ENCODE measurements around the gene ABTB1. TPM values are rescaled to one million over a fixed set of nuclear protein-coding genes. Genes with fewer than 3 reads are reported as not detected.

The ABTB1 gene
- polyA plus RNA-seq, 1 of the 3 experiments (the other 2 are of a cell fraction), result 30.8 TPM

DNA sequence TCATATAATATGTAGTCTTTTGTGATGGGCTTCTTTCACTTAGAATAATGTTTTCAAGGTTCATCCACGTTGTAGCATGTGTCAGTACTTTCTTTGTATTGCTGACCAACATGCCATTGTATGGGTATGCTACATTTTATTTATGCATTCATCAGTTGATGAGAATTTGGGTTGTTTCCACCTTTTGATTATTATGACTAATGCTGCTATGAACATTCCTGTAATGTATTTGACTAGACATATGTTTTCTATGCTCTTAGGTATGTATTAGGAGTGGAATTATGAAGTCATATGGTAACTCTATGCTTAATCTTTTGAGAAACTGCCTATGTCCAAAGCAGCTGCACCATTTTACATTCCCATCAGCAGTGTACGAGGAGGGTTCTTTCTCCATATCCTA is 46.9 kb upstream of the ABTB1 start:
- WGBS (ENCODE audit: low lambda C conversion rate), result 55% methylated on average over 2 of the region's 2 CpGs
- H3K9me3 ChIP-seq, result no peaks in the 10 kb centered on the region
- no peak overlapping the region for H3K4me3 ChIP-seq (ENCODE audit: low read depth in 2 of 2, low read length in 1 of 2)
- H3K9me2 ChIP-seq, result no peaks in the 10 kb centered on the region
- no peak overlapping the region for H3K4me2 ChIP-seq
- no peak overlapping the region for H3K27ac ChIP-seq (ENCODE audit: low read depth in 2 of 2, low read length in 1 of 2)
- H3K9ac ChIP-seq, result no peak overlapping the region
- CTCF ChIA-PET, result interaction anchor here (1.0 to 2.1 kb wide), 2 partner anchors 14 to 27 kb away, joined by 3 to 7 read pairs; no protein-coding TSS in a partner anchor
- H3K36me3 ChIP-seq (replicated peaks in 1 of 2; ENCODE audit: control insufficient read depth in 1 of 2, insufficient read depth in 2 of 2, low read length in 1 of 2), result no peaks in the 10 kb centered on the region
- TF ChIP-seq TAF1 (IDR thresholded peaks at IDR 0.05; ENCODE audit: borderline replicate concordance, low read depth, low read length), result no peak
- TF ChIP-seq NRF1 (IDR thresholded peaks at IDR 0.05; ENCODE audit: low read depth, low read length), result no peak
- no peak for TF ChIP-seq NFIC (IDR thresholded peaks at IDR 0.05; ENCODE audit: borderline replicate concordance)
- no peak for TF ChIP-seq TCF12 (IDR thresholded peaks at IDR 0.05)
- TF ChIP-seq FOXJ3 (CRISPR knock-in tag; IDR thresholded peaks at IDR 0.05), result no peak
- TF ChIP-seq EP300 (IDR thresholded peaks at IDR 0.05; ENCODE audit: borderline replicate concordance in 1 of 2, low read depth in 1 of 2, low read length in 1 of 2), result no peak
- no peak for TF ChIP-seq USF2 (IDR thresholded peaks at IDR 0.05; ENCODE audit: borderline replicate concordance, low read depth, low read length)
- TF ChIP-seq POLR2AphosphoS5 (IDR thresholded peaks at IDR 0.05; ENCODE audit: low read depth, low read length), result no peak
- TF ChIP-seq RXRA (IDR thresholded peaks at IDR 0.05; ENCODE audit: borderline replicate concordance, low read depth), result no peak
- no peak for TF ChIP-seq CTCF (IDR thresholded peaks at IDR 0.05)
- TF ChIP-seq FOSL2 (IDR thresholded peaks at IDR 0.05; ENCODE audit: borderline replicate concordance, low read depth), result no peak
- TF ChIP-seq MXI1 (IDR thresholded peaks at IDR 0.05; ENCODE audit: low read depth, low read length), result no peak
- TF ChIP-seq GABPA (IDR thresholded peaks at IDR 0.05; ENCODE audit: low read depth), result no peak
- TF ChIP-seq, protein P1, sequence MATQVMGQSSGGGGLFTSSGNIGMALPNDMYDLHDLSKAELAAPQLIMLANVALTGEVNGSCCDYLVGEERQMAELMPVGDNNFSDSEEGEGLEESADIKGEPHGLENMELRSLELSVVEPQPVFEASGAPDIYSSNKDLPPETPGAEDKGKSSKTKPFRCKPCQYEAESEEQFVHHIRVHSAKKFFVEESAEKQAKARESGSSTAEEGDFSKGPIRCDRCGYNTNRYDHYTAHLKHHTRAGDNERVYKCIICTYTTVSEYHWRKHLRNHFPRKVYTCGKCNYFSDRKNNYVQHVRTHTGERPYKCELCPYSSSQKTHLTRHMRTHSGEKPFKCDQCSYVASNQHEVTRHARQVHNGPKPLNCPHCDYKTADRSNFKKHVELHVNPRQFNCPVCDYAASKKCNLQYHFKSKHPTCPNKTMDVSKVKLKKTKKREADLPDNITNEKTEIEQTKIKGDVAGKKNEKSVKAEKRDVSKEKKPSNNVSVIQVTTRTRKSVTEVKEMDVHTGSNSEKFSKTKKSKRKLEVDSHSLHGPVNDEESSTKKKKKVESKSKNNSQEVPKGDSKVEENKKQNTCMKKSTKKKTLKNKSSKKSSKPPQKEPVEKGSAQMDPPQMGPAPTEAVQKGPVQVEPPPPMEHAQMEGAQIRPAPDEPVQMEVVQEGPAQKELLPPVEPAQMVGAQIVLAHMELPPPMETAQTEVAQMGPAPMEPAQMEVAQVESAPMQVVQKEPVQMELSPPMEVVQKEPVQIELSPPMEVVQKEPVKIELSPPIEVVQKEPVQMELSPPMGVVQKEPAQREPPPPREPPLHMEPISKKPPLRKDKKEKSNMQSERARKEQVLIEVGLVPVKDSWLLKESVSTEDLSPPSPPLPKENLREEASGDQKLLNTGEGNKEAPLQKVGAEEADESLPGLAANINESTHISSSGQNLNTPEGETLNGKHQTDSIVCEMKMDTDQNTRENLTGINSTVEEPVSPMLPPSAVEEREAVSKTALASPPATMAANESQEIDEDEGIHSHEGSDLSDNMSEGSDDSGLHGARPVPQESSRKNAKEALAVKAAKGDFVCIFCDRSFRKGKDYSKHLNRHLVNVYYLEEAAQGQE (IDR thresholded peaks at IDR 0.05; ENCODE audit: low read depth, low read length), result no peak
- TF ChIP-seq GATA2 (CRISPR knock-in tag; IDR thresholded peaks at IDR 0.05), result no peak
- TF ChIP-seq CHD2 (IDR thresholded peaks at IDR 0.05; ENCODE audit: low read length, partially characterized antibody), result no peak
- TF ChIP-seq, protein P2, sequence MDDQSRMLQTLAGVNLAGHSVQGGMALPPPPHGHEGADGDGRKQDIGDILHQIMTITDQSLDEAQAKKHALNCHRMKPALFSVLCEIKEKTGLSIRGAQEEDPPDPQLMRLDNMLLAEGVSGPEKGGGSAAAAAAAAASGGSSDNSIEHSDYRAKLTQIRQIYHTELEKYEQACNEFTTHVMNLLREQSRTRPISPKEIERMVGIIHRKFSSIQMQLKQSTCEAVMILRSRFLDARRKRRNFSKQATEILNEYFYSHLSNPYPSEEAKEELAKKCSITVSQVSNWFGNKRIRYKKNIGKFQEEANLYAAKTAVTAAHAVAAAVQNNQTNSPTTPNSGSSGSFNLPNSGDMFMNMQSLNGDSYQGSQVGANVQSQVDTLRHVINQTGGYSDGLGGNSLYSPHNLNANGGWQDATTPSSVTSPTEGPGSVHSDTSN (IDR thresholded peaks at IDR 0.05), result no peak
- peaks cover 0 to 17% of the 10 kb centered on the region in 2 experiments; a peak in 1 of 4 replicates for H3K4me1 ChIP-seq (ENCODE audit: control insufficient read depth in 1 of 2, insufficient read depth in 2 of 2, low read depth in 1 of 2, low read length in 1 of 2)
- no peak overlapping the region for H2AFZ ChIP-seq (ENCODE audit: low read depth)
- no peaks in the 10 kb centered on the region for H3K27me3 ChIP-seq (ENCODE audit: insufficient read depth)
- POLR2A ChIA-PET, result no interaction called here
- no peaks in the 10 kb centered on the region for H3K79me2 ChIP-seq (ENCODE audit: insufficient read depth)
- no peak for DNase-seq
- no peaks in the 10 kb centered on the region for H4K20me1 ChIP-seq (ENCODE audit: insufficient read depth)
- peaks cover 3% of the 10 kb centered on the region for H3F3A ChIP-seq (replicated peaks; ENCODE audit: insufficient read depth)
